ENCODE measurements around the gene C15orf40.

Gene C15orf40

GRCh38 chr15:82992436-82992998, 18.9 kb downstream of the C15orf40 start:
- DNase-seq = no peak

- peak; percentile 58 for DNase-seq
Measured at GRCh38 chr15:82986442-82986780, 25.0 kb downstream of the C15orf40 start.

- DNase-seq = peak; percentile 99
Measured at GRCh38 chr15:82985688-82986441, 25.6 kb downstream of the C15orf40 start, which contains the start of gene RAMAC. Gene RAMAC (plus strand): TSS chr15:82986210. CDS start chr15:82989019, 2,809 bp downstream.

- no peak for DNase-seq
Measured at GRCh38 chr15:82980981-82981380, 30.5 kb downstream of the C15orf40 start.

GRCh38 chr15:82979726-82980125, 31.7 kb downstream of the C15orf40 start:
- DNase-seq = no peak

- no peak for DNase-seq
Measured at GRCh38 chr15:82978438-82978837, 33.0 kb downstream of the C15orf40 start.

- peak; percentile 48 for DNase-seq
Measured at GRCh38 chr15:82977076-82977475, 34.4 kb downstream of the C15orf40 start.

GRCh38 chr15:82972990-82973389, 38.4 kb downstream of the C15orf40 start:
- no peak for DNase-seq

GRCh38 chr15:82971218-82971984, 40.0 kb downstream of the C15orf40 start:
- DNase-seq = no peak

- no peak for DNase-seq
Measured at GRCh38 chr15:82970696-82971095, 40.7 kb downstream of the C15orf40 start.

GRCh38 chr15:82970078-82970686, 41.3 kb downstream of the C15orf40 start:
- DNase-seq = no peak

GRCh38 chr15:82969353-82969752, 42.1 kb downstream of the C15orf40 start:
- DNase-seq = no peak

GRCh38 chr15:82968066-82968465, 43.4 kb downstream of the C15orf40 start:
- peak; percentile 58 for DNase-seq

GRCh38 chr15:82966671-82967071, 44.8 kb downstream of the C15orf40 start:
- peak; percentile 46 for DNase-seq

GRCh38 chr15:82964890-82965289, 46.5 kb downstream of the C15orf40 start:
- DNase-seq = no peak

GRCh38 chr15:82963471-82964341, 47.7 kb downstream of the C15orf40 start:
- DNase-seq = no peak

GRCh38 chr15:82960766-82961165, 50.7 kb downstream of the C15orf40 start:
- no peak for DNase-seq

GRCh38 chr15:82959423-82959822, 52.0 kb downstream of the C15orf40 start:
- DNase-seq = no peak

GRCh38 chr15:82958638-82959037, 52.8 kb downstream of the C15orf40 start:
- DNase-seq = no peak

- DNase-seq = peak; percentile 58
Measured at GRCh38 chr15:82952158-82953081, 59.0 kb downstream of the C15orf40 start, which contains the start of gene HOMER2. Gene HOMER2 (minus strand): TSS chr15:82952720. CDS start chr15:82952535, 185 bp downstream.

All from hematopoietic multipotent progenitor cell treated with erythropoietin and hydrocortisone succinate and interleukin-3 and kit ligand, for 6 days (in vitro differentiated cells).